Gastroesophageal sphincter (tissue), 4 donors: ENCODE results near the gene ZBTB5. TPM values are rescaled to one million over a fixed set of nuclear protein-coding genes. Genes with fewer than 3 reads are reported as not detected.
A peak's percentile ranks its signal among the peaks of the same experiment; 100 is the strongest.

Experiments used
- ATAC-seq: fragments of 150-250 bp; one replicate; pipeline ENCODE4 v1.9.1; 2016; ENCODE audit warnings: mild to moderate bottlenecking, moderate library complexity
- H3K27ac ChIP-seq, 4 donors: fragments of 200-600 bp; sonication (generic) in 3 of 4; 1 replicate in 3 of 4; 2 replicates in 1 of 4; pipeline ENCODE4 v1.5.1; 2016 to 2019
- H3K27me3 ChIP-seq: fragments of 200-600 bp; sonication (generic); one replicate; pipeline ENCODE4 v1.5.1; 2019
- H3K36me3 ChIP-seq, 2 donors: fragments of 200-600 bp; sonication (generic); one replicate each; pipeline ENCODE4 v1.5.1; 2019; ENCODE audit warnings: control low read depth in 1 of 2
- H3K4me1 ChIP-seq, 3 donors: fragments of 200-600 bp; sonication (generic); 1 replicate in 2 of 3; 2 replicates in 1 of 3; pipeline ENCODE4 v1.5.1; 2016 to 2019; ENCODE audit warnings: control low read depth in 2 of 3
- H3K4me3 ChIP-seq, 2 donors: fragments of 200-600 bp; sonication (generic); one replicate each; pipeline ENCODE4 v1.5.1; 2019; ENCODE audit warnings: mild to moderate bottlenecking in 1 of 2, moderate library complexity in 1 of 2
- H3K9me3 ChIP-seq, 3 donors: fragments of 200-600 bp; sonication (generic); one replicate each; pipeline ENCODE4 v1.5.1; 2017 to 2019; ENCODE audit warnings: control low read depth in 2 of 3
- CTCF ChIP-seq, 4 experiments: fragments of 200-600 bp in 2 of 4; fragments of 450-650 bp in 2 of 4; sonication (generic) in 1 of 4; IDR thresholded peaks; one replicate each; pipeline ENCODE4 v1.5.1; 2017 to 2019; ENCODE audit warnings: antibody characterized with exemption in 4 of 4, mild to moderate bottlenecking in 2 of 4, moderate library complexity in 2 of 4
- EP300 ChIP-seq: sonication (generic); formaldehyde crosslinking; IDR thresholded peaks from one replicate; pipeline ENCODE4 v1.6.1; 2017; ENCODE audit warnings: antibody characterized with exemption, mild to moderate bottlenecking
- POLR2A ChIP-seq, 2 donors: fragments of 450-650 bp; IDR thresholded peaks; one replicate each; pipeline ENCODE4 v1.6.1; 2017; ENCODE audit warnings: antibody characterized with exemption in 2 of 2, mild to moderate bottlenecking in 2 of 2, moderate library complexity in 1 of 2
- POLR2AphosphoS5 ChIP-seq: sonication (generic); formaldehyde crosslinking; IDR thresholded peaks from one replicate; pipeline ENCODE4 v1.6.1; 2017; ENCODE audit warnings: antibody characterized with exemption
- WGBS, 2 donors: methylation state at CpG; one replicate each; pipeline ENCODE4 v1.1.5; 2018; ENCODE audit warnings: low coverage in 1 of 2; 5-methylcytosine and 5-hydroxymethylcytosine counted together
- total RNA-seq, 4 donors: library from RNA; depleted of rRNA; stranded (reverse); fragments of >200 nt; gene quantifications; one replicate each; pipeline ENCODE4 v1.1.0, GENCODE V29; 2016

ZBTB5 gene
- total RNA-seq, 4 donors from 2014 or later: 12.3 to 15.8 (median 13.5) TPM

- peaks cover 0 to under 1% of the 10 kb centered on the region in 2 donors for H3K36me3 ChIP-seq
- TF ChIP-seq CTCF (IDR thresholded peaks at IDR 0.05): no peak
- no peak for TF ChIP-seq EP300
- TF ChIP-seq POLR2A (IDR thresholded peaks at IDR 0.05): no peak
- TF ChIP-seq POLR2AphosphoS5: no peak
- no peaks in the 10 kb centered on the region for H3K27me3 ChIP-seq
- H3K9me3 ChIP-seq: no peaks in the 10 kb centered on the region
- H3K4me1 ChIP-seq: peaks cover 0 to 60% (median 5%) of the 10 kb centered on the region in 3 donors
- H3K4me3 ChIP-seq: no peak overlapping the region
- ATAC-seq: no peak
- no peak overlapping the region for H3K27ac ChIP-seq
These were observed 11.0 kb downstream of the ZBTB5 start for GRCh38 chr9:37454238-37454637.

DNA sequence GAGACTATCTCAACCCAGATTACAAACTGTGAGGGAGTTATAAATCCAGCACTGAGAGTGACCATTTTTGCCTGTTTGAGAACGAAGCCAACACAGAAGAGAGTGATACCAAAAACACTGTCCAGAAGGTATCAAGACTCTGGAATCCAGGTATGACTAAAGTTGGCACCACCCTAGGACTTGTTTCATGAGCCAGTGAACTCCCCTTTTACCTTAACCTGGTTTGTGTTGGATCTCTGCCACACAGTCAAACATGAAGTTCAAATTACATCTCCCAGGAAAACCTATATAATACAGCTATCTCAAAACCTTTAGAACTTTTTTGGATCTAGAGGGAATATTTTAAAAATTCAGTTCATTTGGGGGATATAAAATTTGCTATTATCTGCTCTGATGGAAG lies 11.4 kb downstream of the ZBTB5 start:
- no peak overlapping the region for H3K4me3 ChIP-seq
- no peaks in the 10 kb centered on the region for H3K9me3 ChIP-seq
- 75 to 100% methylated on average over 1 of the region's 1 CpG for WGBS, 2 donors
- peaks cover 0 to 63% (median 5%) of the 10 kb centered on the region in 3 donors for H3K4me1 ChIP-seq
- no peak for ATAC-seq
- H3K27me3 ChIP-seq: no peaks in the 10 kb centered on the region
- TF ChIP-seq POLR2AphosphoS5 (no peak), CTCF (IDR thresholded peaks at IDR 0.05) (no peak), EP300 (no peak), POLR2A (IDR thresholded peaks at IDR 0.05) (no peak)
- H3K36me3 ChIP-seq: peaks cover 0 to 5% of the 10 kb centered on the region in 2 donors
- H3K27ac ChIP-seq: peak overlapping the region in 1 of 4 donors; percentile 68

DNA sequence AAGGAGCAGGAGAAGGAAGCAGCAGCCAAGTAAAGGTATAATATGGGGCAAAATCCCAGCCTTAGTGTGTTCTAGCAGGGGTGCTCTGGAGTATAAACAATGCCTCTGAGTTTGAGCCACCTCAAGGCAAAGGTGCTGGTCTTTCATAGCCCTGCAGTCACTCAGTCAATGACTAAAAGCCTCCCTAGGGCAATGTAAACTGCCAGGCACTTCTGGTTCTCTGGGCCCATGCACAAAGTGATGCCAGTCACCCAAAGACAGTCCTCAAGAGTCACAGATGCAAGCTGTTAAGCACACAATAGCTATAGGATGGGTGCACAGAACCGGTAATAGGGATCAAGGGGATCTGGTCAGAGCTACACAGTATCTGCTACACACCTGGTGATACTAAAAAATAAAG lies 12.6 kb downstream of the ZBTB5 start:
- H3K27me3 ChIP-seq: no peaks in the 10 kb centered on the region
- ATAC-seq: no peak
- H3K4me1 ChIP-seq: peaks cover 0 to 64% (median 5%) of the 10 kb centered on the region in 3 donors
- no peaks in the 10 kb centered on the region for H3K9me3 ChIP-seq
- H3K4me3 ChIP-seq: no peak overlapping the region
- peaks cover 0 to 6% of the 10 kb centered on the region in 2 donors for H3K36me3 ChIP-seq
- WGBS, 2 donors: 83% methylated on average over 1 of the region's 1 CpG; no CpG with 5 or more reads in 1 of the 2 donors
- H3K27ac ChIP-seq: peak overlapping the region in 2 of 4 donors; percentile 22 to 68
- TF ChIP-seq EP300 (no peak), POLR2AphosphoS5 (no peak), CTCF (IDR thresholded peaks at IDR 0.05) (no peak), POLR2A (IDR thresholded peaks at IDR 0.05) (no peak)

DNA sequence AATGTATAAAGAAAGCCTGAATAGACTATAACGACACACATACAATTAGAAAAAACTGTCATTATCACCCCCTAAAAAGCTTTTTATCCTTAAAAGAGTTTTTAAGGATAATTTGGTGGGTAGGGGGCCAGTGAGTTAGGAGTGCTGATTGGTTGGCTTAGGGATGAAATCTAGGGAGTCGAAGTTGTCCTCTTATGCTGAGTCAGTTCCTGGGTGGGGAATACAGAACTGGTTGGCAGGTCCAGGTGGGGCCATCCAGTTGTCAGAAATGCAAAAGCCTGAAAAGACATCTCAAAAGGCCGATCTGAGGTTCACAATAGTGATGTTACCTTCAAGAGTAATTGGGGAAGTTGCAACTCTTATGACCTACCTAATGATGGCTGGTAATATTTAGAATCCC lies 13.6 kb downstream of the ZBTB5 start:
- H3K27ac ChIP-seq: peak overlapping the region; percentile 22 to 68 (median 52)
- ATAC-seq: no peak

More for the DNA sequence above, 13.6 kb downstream of the ZBTB5 start:
- Histone ChIP-seq H3K4me3 (no peak overlapping the region), H3K36me3 (peaks cover 0 to 6% of the 10 kb centered on the region in 2 donors), H3K27me3 (no peaks in the 10 kb centered on the region), H3K4me1 (peaks cover 0 to 70% (median 5%) of the 10 kb centered on the region in 3 donors), H3K9me3 (no peaks in the 10 kb centered on the region)
- 59 to 74% methylated on average over 3 of the region's 3 CpGs for WGBS, 2 donors
- no peak for TF ChIP-seq POLR2A (IDR thresholded peaks at IDR 0.05)
- no peak for TF ChIP-seq CTCF (IDR thresholded peaks at IDR 0.05)
